GM19238 (cell line): ENCODE results near the gene FNDC11.
"Not testable (repeated sequence)": the region's sequence is repeated elsewhere in the genome, so short reads cannot be mapped to it uniquely, and the experiment has no call there.

ENCODE experiments used
- DNase-seq: peaks from one replicate; pipeline ENCODE4 v3.0.0; 2011; ENCODE audit warnings: low spot score; ENCODE audit not compliant: insufficient read length

Gene FNDC11

GRCh38 chr20:63566395-63567135, 12.6 kb downstream of the FNDC11 start:
- no peak for DNase-seq

DNA sequence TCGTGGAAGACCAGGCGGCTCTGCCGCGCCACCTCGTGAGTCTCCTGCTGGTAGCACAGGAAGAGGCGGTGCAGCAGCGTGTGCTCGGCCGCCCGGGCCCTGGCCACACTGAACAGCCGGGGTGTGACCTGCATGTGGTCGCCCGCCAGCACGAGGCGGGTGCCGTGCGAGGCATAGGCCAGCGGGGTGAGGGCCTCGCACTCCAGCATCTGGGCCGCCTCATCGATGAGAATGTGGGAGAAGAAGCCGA, 13.1 kb downstream of the FNDC11 start:
- DNase-seq: no peak

DNA sequence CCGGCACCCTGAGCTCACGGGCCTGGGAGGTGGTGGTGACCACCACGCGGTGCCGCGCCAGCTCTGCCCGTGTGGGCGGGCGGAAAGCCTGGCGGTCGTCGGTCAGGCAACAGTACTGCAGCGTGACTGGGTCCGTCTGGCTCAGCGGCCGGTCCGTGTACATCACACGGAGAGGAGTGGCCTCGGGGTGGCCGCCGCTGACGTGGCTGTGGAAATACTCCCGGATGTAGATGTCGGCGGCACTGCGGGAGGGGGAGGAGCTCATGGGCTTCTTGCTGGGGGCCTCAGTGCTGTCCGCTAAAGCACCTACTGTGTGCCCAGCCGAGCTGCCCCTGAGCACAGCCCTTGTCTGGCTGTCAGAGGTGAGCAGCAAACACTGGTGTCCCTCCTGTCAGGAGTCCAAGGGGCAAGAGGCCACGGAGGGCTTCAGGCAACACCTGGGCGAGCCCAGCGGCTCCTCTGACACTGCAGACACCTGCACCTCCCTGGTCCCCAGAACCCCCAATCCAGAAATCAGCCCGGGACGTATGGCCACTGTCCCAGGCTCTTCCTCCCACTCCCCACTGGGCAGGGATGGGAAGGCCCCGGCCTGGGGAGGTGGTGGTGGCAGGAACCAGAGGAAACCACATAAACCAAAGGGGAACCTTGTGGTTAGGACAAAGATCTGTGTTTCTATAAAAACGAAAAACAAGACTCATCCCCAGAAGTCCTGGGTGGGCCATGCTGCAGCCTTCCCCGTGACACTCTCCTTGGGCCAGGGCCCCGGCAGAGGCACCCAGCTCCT, 13.6 kb downstream of the FNDC11 start:
- peak; percentile 71 for DNase-seq

- DNase-seq: no peak
Observed at GRCh38 chr20:63568170-63568981, 14.4 kb downstream of the FNDC11 start.

- no peak for DNase-seq
Observed at GRCh38 chr20:63568986-63569949, 15.3 kb downstream of the FNDC11 start.

DNA sequence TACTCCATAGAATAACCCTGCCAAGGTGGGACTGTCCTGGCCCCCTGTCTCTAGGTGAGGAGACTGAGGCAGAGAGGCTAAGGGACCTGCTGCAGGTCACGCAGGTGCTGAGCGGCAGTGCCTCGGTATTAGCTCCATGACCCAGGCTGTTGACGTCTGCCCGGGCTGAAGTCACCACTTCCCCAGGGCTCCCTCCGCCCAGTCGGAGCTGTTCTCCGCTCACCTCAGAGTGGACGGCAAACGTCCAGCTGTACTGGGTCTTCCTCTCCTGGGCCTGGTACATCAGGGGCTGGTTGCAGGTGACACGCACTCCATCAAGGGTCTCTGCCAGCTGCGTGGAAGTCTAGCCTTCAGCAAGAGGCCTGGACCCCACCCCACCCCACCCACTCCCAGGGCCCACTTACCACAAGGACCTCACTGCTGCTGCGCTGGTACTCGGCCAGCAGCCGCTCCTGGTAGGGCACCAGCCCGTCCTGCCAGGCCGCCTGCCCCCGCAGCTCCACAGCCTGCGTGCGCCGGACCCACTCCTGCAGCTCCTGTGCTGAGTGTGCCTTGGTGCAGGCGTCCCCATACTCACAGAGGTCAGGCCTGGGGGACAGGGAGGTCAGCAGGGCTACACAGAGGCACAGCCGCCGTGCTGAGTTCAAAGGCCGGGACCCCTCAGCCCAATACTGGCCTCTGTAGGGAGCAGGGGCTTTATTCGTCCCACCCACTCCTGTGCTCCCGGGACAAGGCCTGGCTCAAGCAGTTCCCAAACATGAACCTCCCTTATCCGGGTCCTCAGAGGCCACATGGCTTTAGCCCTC, 16.5 kb downstream of the FNDC11 start:
- no peak for DNase-seq

DNA sequence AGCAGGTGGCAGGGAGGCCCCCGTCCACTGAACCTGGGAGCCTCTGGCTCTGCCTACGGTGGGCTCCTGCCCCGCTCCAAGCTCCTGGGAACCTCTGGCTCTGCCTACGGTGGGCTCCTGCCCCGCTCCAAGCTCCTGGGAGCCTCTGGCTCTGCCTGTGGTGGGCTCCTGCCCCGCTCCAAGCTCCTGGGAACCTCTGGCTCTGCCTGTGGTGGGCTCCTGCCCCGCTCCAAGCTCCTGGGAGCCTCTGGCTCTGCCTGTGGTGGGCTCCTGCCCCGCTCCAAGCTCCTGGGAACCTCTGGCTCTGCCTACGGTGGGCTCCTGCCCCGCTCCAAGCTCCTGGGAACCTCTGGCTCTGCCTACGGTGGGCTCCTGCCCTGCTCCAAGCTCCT, 17.1 kb downstream of the FNDC11 start:
- not testable (repeated sequence) for DNase-seq

- DNase-seq: no peak
Observed at GRCh38 chr20:63572071-63572787, 18.3 kb downstream of the FNDC11 start.

GRCh38 chr20:63572788-63573646, 19.1 kb downstream of the FNDC11 start:
- DNase-seq: no peak

- no peak for DNase-seq
Observed at GRCh38 chr20:63573647-63574131, 19.7 kb downstream of the FNDC11 start.

- DNase-seq: peak; percentile 82
Observed at GRCh38 chr20:63574156-63574828, 20.3 kb downstream of the FNDC11 start, which contains the start of gene HELZ2. Gene HELZ2 (minus strand): TSS chr20:63574239. CDS start chr20:63572385, 1,854 bp downstream.

DNA sequence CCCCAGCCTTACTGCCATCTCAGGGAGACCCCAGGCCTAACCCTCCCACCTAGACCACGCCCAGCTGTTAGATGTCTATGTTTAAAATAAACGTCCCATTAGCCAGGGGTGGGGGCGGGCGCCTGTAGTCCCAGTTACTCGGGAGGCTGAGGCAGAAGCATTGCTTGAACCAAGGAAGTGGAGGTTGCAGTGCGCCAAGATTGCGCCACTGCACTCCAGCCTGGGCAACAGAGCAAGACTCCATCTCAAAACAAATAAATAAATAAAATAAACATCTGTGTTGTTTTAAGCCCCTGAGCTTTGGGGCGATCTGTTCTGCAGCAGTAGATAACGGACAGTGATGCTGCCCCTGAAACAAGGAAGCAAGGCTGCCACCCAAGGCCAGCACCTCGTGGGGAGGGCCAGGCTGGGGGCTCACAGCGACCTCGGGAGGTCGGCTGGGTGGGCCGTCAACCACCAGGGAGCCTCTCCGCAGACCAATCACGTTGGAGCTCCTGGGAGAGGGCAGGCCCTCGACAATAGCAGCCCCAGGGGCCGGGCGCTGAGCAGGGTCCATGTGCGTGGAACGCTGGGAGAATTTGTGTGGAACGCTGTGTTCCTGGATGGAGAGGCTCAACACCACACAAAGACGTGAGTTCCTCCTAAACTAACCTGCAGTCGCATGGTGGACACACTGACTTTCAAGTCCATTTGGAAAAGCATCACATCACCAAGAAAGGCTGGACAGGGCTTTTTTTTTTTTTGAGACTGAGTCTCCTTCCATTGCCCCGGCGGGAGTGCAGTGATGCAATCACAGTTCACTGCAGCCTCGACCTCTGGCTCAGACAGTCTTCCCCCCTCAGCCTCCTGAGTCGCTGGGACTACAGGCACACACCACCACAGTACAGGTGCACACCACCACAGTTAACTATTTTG, 21.1 kb downstream of the FNDC11 start:
- no peak for DNase-seq

DNA sequence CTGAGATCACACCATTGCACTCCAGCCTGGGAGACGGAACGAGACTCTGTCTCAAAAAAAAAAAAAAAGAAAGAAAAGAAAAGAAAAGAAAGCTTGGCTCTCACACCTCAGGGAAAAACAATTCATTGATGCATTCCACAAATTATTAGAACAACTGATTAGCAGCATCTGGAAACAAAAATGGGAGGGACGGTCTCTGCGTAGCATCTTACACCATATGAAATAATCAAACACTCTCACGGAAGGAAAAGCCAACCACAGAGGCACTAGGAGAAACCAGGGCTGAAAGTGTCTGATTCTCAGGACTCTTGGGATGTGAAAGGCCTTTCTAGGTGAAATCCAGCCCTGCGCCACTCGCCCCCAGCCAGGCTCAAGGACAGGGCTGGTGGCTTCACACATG, 22.4 kb downstream of the FNDC11 start:
- DNase-seq: no peak

DNA sequence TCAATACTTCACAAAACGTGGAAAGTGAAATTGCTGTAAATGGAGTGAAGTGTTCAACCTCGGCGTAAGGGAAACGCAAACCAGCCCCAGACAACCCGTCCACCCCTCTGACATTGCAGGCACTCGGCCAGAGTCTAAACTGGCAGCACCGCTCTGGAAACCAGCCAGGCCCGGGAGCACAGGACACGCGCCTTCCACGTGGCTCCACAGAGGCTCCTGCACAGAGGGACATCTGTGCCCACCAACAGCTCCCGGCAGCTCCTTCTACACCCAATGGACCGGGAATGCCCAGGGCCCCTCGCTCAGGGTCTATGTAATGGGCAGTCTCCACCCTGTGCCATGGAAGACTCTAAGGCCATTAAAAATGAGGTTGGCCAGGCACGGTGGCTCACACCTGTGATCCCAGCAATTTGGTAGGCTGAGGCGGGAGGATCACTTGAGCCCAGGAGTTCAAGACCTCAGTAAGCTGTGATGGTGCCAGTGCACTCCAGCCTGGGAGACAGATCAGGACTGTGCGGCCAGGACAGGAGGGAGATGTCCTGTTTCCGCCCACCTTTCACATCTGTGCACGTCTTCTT, 23.4 kb downstream of the FNDC11 start:
- no peak for DNase-seq

GRCh38 chr20:63578224-63579016, 24.5 kb downstream of the FNDC11 start:
- DNase-seq: no peak
